ENCODE results near the gene NPHP4. TPM values are rescaled to one million over a fixed set of nuclear protein-coding genes. Genes with fewer than 3 reads are reported as not detected.

The NPHP4 gene
- total and polyA plus RNA-seq, 9 of the 15 experiments (the other 6 are each of a cell fraction or from before 2014, with no cell fraction given): 0.52 to 26.2 (median 6.7) TPM

- TF ChIP-seq GABPA (tag; conservative IDR thresholded peaks at IDR 0.05; ENCODE audit: low read depth): no peak
- peak; percentile 42 for TF ChIP-seq RBFOX2 (IDR thresholded peaks at IDR 0.05; ENCODE audit: low read depth, low read length)
- TF ChIP-seq ZNF785 (CRISPR knock-in tag; IDR thresholded peaks at IDR 0.05): no peak
- 0 out of 4 replicates have a peak, but pooled peaks of 1 of the 2 experiments have one; percentile 54 for TF ChIP-seq ETV6 (IDR thresholded peaks at IDR 0.05; ENCODE audit: borderline replicate concordance in 1 of 2, low read depth in 2 of 2, low read length in 1 of 2)
- TF ChIP-seq ETV6 (CRISPR knock-in tag; IDR thresholded peaks at IDR 0.05; ENCODE audit: borderline replicate concordance): no peak
- TF ChIP-seq TAF9B (IDR thresholded peaks at IDR 0.05; ENCODE audit: partially characterized antibody): no peak
- TF ChIP-seq SRF (CRISPR knock-in tag; IDR thresholded peaks at IDR 0.05): peak in 1 of 2 experiments; percentile 35; a peak in 1 of 4 replicates
- no peak for TF ChIP-seq ZNF311 (CRISPR knock-in tag; IDR thresholded peaks at IDR 0.05)
- no peak for TF ChIP-seq ZBTB1 (CRISPR knock-in tag; IDR thresholded peaks at IDR 0.05; ENCODE audit: borderline replicate concordance, low read depth)
- peak; percentile 24; the same call in 1 of the 2 replicates for TF ChIP-seq EGR1 (conservative IDR thresholded peaks at IDR 0.05)
- TF ChIP-seq ZNF407 (IDR thresholded peaks at IDR 0.05; ENCODE audit: low read depth): peak; percentile 81
- TF ChIP-seq ZNF431 (CRISPR knock-in tag; IDR thresholded peaks at IDR 0.05): 0 out of 2 replicates have a peak, but pooled peaks have one; percentile 31
- no peak for TF ChIP-seq ZNF140 (CRISPR knock-in tag; IDR thresholded peaks at IDR 0.05)
- TF ChIP-seq TRIM28 (IDR thresholded peaks at IDR 0.05): no peak
- TF ChIP-seq KDM5B (IDR thresholded peaks at IDR 0.05; ENCODE audit: insufficient replicate concordance, low read depth, low read length): peak; percentile 22
- peak; percentile 99 for TF ChIP-seq NFE2 (IDR thresholded peaks at IDR 0.05; ENCODE audit: low read depth)
- peak; percentile 46; the same call in 1 of the 2 replicates for TF ChIP-seq SMARCE1 (IDR thresholded peaks at IDR 0.05)
- peak in 1 of 2 experiments; percentile 54; a peak in 1 of 4 replicates for TF ChIP-seq MAZ (CRISPR knock-in tag; conservative IDR thresholded peaks at IDR 0.05 in 1 of 2, IDR thresholded peaks at IDR 0.05 in 1 of 2)
- peak in 1 of 3 experiments; percentile 51 for TF ChIP-seq YY1 (IDR thresholded peaks at IDR 0.05; ENCODE audit: borderline replicate concordance in 1 of 3, control insufficient read depth in 1 of 3, extremely low read depth in 1 of 3, insufficient read depth in 3 of 3, insufficient read length in 1 of 3, insufficient replicate concordance in 2 of 3, low read depth in 1 of 3, low read length in 2 of 3)
These were observed 1.6 kb upstream of the NPHP4 start (continued) for GRCh38 chr1:5993556-5994491.
